Mesodermal cell (in vitro differentiated cells): ENCODE data around the gene MAPKAP1.

ENCODE experiments used
- H3K27ac ChIP-seq: 2 replicates; pipeline ENCODE4 v1.7.0; 2013; ENCODE audit warnings: mild to moderate bottlenecking, low read depth, low read length, moderate library complexity; ENCODE audit not compliant: severe bottlenecking
- H3K36me3 ChIP-seq: 2 replicates; pipeline ENCODE4 v1.7.1; 2013; ENCODE audit warnings: mild to moderate bottlenecking, low read length, moderate library complexity; ENCODE audit not compliant: control insufficient read depth, insufficient read depth
- H3K4me1 ChIP-seq: one replicate; pipeline ENCODE4 v1.7.1; 2013; ENCODE audit warnings: mild to moderate bottlenecking, low read length; ENCODE audit not compliant: insufficient read depth, control insufficient read depth, poor library complexity, severe bottlenecking
- H3K4me3 ChIP-seq: 2 replicates; pipeline ENCODE4 v1.7.0; 2013; ENCODE audit warnings: low read length, control low read depth, mild to moderate bottlenecking; ENCODE audit not compliant: insufficient read depth, poor library complexity, severe bottlenecking; ENCODE audit errors: extremely low read depth
- H3K9me3 ChIP-seq: 2 replicates; pipeline ENCODE4 v1.7.1; 2013; ENCODE audit warnings: mild to moderate bottlenecking, low read length, moderate library complexity; ENCODE audit not compliant: control insufficient read depth
- WGBS, 2 experiments: methylation state at CpG; one replicate each; pipeline ENCODE4 v1.1.5; 2013; ENCODE audit warnings: missing lambda C conversion rate in 2 of 2; ENCODE audit not compliant: insufficient coverage in 2 of 2; 5-methylcytosine and 5-hydroxymethylcytosine counted together

The MAPKAP1 gene

DNA sequence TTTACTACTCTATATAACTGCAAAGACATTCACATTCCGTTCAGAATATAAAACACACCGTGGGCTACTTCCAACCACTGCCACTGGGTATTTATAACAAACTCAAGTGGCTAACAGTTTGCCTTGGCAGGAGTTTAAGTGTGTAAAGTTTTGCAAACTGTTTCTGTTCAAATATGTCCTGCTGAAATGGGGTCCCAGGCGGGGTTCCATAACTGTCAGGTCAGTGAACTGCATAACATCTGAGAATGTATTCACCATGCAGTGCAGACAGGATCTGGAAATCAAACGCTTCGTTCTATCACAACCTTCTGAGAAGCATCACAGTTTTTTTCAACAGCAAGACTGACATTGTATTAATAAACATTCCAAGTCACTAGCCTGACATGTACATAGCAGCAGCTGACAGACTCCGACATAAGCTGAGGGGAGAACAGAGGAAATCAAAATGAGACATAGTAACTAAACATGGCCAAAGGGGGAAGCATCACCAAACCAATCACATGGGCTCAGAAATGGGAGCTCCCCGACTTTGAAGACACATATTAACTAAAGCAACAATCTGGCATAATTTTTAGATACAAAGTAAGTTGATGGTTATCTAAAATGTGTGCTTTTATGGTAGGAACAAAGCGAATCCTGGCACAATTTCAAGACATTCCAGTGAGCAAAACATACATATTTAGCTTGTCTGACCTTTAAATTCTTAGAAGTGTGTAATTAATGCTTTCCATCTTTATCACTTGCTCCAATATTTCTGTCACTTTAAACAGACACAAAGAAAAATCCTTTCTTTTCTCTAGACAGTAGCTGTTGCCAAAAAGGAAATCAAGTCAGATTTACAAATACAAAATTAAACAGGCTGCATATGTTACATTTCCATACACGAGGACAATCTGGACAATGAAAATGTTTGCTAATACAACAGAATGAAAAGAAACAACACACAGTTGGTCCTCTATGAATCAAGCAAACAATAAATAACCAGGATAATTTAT lies 156.8 kb downstream of the MAPKAP1 start:
- H3K4me3 ChIP-seq, result no peak overlapping the region
- 93 to 100% methylated on average over 5 to 6 of the region's 9 CpGs for WGBS, 2 experiments
- no peaks in the 10 kb centered on the region for H3K4me1 ChIP-seq
- no peaks in the 10 kb centered on the region for H3K9me3 ChIP-seq
- no peak overlapping the region for H3K27ac ChIP-seq
- peaks cover 3% of the 10 kb centered on the region for H3K36me3 ChIP-seq

DNA sequence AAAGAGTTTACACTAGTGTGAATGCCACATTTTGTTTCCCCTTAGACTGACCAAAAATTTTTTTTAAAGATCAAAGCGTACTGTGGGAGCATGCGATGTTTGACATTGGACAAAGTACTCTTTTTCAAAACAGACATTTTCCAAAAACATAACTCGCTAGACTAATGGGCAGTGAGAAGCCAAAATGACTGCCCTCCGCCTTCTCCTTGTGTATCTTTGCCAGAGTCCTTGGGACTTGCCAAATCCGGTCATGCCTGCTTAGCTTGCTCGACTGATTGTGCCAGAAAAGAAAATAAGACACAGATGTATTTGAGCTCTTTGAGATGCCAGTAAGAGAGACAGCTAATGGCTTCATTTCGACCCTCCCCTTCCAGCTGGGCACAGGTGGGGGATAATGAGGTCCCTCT lies 157.5 kb downstream of the MAPKAP1 start:
- no peaks in the 10 kb centered on the region for H3K9me3 ChIP-seq
- 88 to 95% methylated on average over 5 to 6 of the region's 7 CpGs for WGBS, 2 experiments
- no peak overlapping the region for H3K27ac ChIP-seq
- H3K36me3 ChIP-seq, result peaks cover 3% of the 10 kb centered on the region
- H3K4me1 ChIP-seq, result no peaks in the 10 kb centered on the region
- H3K4me3 ChIP-seq, result no peak overlapping the region

DNA sequence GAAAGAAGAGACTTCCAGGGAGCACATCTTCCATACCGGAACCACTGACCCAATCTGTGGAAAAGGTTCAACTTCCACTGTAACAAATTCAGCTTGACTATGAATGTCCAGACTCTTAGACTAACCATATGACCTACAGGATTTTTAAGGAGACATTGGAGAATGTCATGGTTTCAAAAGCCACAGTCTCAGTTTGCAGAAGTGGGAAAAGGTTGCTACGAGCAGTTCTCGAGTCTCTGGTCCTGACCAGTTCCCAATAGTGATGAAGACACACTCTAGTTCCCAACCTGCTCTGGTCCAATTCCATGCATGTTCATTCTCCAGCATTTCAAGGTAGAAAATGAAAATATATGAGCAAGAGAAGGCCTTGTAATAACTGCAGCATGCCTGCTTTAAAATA lies 158.0 kb downstream of the MAPKAP1 start:
- Histone ChIP-seq H3K4me3 (no peak overlapping the region), H3K27ac (no peak overlapping the region), H3K36me3 (peaks cover 3% of the 10 kb centered on the region), H3K9me3 (no peaks in the 10 kb centered on the region), H3K4me1 (no peaks in the 10 kb centered on the region)
- WGBS, 2 experiments, result 94 to 100% methylated on average over 2 to 3 of the region's 3 CpGs

DNA sequence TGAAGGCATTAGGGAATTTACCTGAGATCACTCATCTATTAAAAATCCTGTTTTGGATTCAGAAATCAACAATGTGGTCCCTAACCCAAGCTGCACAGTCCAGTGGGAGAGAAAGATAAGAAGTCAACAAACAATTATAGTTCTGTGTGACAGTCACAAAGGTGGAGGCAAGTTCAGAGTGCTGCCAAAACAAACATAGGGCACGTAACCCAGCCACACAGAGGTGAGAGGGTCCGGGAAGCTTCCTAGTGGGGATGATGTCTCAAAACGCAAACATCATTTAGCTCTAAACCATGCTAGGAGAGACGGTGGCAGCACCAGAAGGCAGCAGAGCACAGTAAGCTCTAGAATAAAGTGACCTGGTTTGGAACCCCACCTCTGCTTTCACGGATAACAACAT lies 158.9 kb downstream of the MAPKAP1 start:
- no peaks in the 10 kb centered on the region for H3K9me3 ChIP-seq
- peaks cover 2% of the 10 kb centered on the region for H3K36me3 ChIP-seq
- H3K4me3 ChIP-seq, result no peak overlapping the region
- 90 to 91% methylated on average over 3 to 4 of the region's 5 CpGs for WGBS, 2 experiments
- H3K4me1 ChIP-seq, result no peaks in the 10 kb centered on the region
- no peak overlapping the region for H3K27ac ChIP-seq

DNA sequence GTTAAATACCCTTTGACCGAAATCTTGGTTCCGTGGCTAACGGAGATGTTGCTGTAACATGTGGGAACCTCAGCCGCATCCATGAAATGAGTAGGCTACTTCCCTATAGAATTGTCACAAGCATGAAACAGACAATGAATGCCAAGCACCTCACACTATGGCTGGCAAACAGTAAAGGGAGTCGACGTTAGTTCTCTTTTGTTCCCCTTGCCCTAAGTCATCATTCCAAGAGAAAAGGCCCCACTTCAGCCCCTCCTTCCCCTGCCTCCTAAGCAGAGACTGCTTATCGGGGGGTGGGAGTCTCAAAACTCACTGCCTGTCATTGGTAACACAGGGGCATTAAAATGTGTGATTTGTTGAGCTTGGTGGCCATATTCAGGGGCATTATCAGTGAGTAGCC lies 159.6 kb downstream of the MAPKAP1 start:
- WGBS, 2 experiments, result 80 to 86% methylated on average over 6 to 7 of the region's 7 CpGs
- H3K27ac ChIP-seq, result no peak overlapping the region
- no peaks in the 10 kb centered on the region for H3K9me3 ChIP-seq
- no peaks in the 10 kb centered on the region for H3K36me3 ChIP-seq
- no peaks in the 10 kb centered on the region for H3K4me1 ChIP-seq
- H3K4me3 ChIP-seq, result no peak overlapping the region

DNA sequence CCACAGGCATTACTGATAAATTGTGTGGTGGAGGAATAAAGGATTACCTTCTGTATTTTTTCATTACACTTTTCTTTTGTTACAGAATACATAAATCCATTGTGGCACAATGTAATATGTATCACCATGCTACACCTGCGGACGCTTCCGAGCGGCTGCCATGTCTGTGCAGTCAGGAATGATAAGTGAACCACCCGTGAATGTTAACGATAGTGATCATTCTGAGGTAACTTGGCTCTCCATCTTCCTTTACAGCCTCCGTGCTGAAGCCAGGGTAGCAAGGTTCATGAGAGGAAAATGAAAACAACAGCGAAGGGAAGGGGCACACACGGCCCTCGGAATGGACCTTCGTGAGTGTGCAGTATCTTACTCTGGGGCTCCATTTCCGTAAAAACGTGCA lies 161.2 kb downstream of the MAPKAP1 start:
- H3K4me3 ChIP-seq, result no peak overlapping the region
- peaks cover 8% of the 10 kb centered on the region for H3K36me3 ChIP-seq
- H3K4me1 ChIP-seq, result no peaks in the 10 kb centered on the region
- no peak overlapping the region for H3K27ac ChIP-seq
- H3K9me3 ChIP-seq, result no peaks in the 10 kb centered on the region
- WGBS, 2 experiments, result 98 to 99% methylated on average over 13 of the region's 13 CpGs

DNA sequence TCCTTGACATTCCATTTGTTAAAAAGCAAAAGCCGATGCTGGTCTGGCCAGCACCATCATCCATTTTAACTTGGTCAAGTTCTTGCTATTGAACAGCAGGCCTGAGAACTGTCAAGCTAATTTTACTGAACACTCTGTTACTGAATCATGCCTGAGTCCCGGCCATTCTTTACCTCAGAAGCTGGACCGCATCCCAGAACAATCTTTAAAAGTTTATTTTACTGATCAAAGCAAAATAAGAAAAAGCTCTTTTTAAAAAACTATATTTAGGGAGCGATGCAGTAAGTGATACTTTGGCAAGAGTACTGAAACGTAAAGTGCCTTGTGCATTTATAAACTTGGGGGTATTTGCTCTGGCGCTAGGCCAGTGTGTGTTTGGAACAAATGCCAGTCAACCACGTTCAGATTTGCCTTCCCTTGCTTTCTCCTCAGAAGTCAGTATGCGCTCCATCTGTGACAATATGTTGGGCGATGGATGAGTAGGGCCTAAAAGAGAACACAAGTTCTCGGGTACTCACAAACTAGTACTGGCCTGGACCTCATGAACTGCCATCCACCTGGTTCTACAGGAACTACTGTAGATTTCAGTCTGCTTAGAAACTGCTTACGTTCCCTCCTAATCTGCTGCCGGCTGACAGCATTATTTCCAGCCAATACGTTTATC lies 161.9 kb downstream of the MAPKAP1 start:
- Histone ChIP-seq H3K36me3 (peaks cover 11% of the 10 kb centered on the region), H3K4me3 (no peak overlapping the region), H3K27ac (no peak overlapping the region), H3K9me3 (no peaks in the 10 kb centered on the region), H3K4me1 (no peaks in the 10 kb centered on the region)
- 94 to 96% methylated on average over 8 to 10 of the region's 13 CpGs for WGBS, 2 experiments

DNA sequence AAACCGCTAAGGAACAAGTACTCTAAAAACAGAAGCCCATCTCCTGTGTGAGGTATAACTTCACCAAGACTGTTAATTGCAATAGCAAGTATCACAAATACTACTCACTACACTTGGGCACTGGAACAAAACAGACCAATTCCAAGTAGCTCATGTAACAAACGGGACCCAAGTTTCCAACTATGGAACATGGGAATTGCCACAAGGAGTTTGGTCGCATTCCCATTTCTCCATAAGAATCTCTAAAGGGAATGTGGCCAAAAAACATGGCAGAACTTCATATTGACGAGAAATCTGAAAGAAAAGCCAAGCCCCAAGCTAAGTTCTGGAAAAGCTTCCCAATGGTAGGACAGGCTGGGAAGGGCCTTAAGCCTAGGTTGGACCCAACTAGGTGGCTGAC lies 162.5 kb downstream of the MAPKAP1 start:
- no peak overlapping the region for H3K4me3 ChIP-seq
- WGBS, 2 experiments, result 100% methylated on average over 2 to 3 of the region's 4 CpGs
- H3K9me3 ChIP-seq, result no peaks in the 10 kb centered on the region
- peaks cover 11% of the 10 kb centered on the region for H3K36me3 ChIP-seq
- no peak overlapping the region for H3K27ac ChIP-seq
- H3K4me1 ChIP-seq, result no peaks in the 10 kb centered on the region

DNA sequence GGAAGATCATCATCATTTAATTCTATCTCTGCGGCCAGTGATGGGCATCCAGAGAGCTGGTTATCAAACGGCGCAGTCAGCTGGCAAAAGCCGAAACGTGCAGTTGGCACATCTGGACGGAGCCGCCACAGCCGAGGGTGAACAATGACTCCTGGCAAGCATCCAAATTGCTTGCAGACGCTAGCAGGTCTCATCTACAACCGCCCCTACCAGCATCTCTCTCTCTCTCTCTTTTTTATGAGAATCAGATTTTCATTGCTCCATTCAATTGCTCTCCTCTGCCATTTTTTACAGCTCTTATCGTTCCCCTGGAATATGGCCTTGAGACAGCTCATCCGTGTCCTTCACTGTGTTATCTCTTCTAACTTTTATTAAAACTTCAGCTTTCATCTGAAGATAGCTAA lies 165.2 kb downstream of the MAPKAP1 start:
- 95 to 98% methylated on average over 11 to 12 of the region's 12 CpGs for WGBS, 2 experiments
- Histone ChIP-seq H3K36me3 (peaks cover 11% of the 10 kb centered on the region), H3K4me3 (no peak overlapping the region), H3K9me3 (no peaks in the 10 kb centered on the region), H3K27ac (no peak overlapping the region), H3K4me1 (peaks cover 9% of the 10 kb centered on the region)

DNA sequence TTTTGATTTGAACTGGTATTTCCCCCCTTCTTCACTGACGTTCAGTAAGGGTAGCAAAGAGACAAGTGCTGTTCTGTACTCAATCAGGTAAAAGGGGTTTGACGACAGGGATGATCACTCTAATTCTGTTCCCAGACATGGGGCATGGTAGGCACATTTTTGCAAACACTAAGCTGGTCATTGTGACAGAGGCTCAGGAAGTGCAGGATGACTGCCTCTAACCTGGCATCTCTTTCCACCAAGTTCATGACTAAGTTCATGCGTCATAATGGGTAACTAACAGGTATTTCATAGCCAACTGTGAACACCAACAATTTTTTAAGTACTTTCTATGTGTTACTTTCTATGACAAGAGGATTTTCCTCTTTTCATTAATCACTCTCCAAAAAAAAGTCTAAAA lies 166.5 kb downstream of the MAPKAP1 start:
- H3K9me3 ChIP-seq, result no peaks in the 10 kb centered on the region
- H3K36me3 ChIP-seq, result peaks cover 11% of the 10 kb centered on the region
- peaks cover 9% of the 10 kb centered on the region for H3K4me1 ChIP-seq
- no peak overlapping the region for H3K27ac ChIP-seq
- no peak overlapping the region for H3K4me3 ChIP-seq
- WGBS, 2 experiments, result 95 to 100% methylated on average over 2 to 3 of the region's 3 CpGs

DNA sequence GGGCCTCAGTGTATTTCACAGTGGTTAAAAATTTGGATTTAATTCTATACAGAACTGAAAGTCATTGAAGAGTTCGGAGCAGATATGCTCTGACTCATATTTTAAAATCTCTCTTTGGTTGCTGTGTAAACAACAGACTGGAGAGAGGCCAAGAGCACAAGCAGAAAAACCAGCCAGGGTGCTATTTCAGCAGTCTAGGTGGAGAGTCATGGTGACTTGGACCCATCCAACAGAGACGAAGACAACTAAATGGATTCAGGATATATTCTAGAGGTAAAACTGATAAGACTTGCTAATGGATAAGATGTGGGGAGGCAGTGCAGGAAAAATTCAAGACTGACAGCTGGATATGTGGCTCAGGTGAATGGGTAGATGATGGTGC lies 168.9 kb downstream of the MAPKAP1 start:
- H3K27ac ChIP-seq, result no peak overlapping the region
- H3K4me3 ChIP-seq, result no peak overlapping the region
- no peaks in the 10 kb centered on the region for H3K9me3 ChIP-seq
- peaks cover 9% of the 10 kb centered on the region for H3K4me1 ChIP-seq
- H3K36me3 ChIP-seq, result peaks cover 11% of the 10 kb centered on the region
- WGBS, 2 experiments, result 100% methylated on average over 1 of the region's 2 CpGs
